ENCODE measurements around the gene CRYBA2.
A peak's percentile ranks its signal among the peaks of the same experiment; 100 is the strongest.

The CRYBA2 gene

DNA sequence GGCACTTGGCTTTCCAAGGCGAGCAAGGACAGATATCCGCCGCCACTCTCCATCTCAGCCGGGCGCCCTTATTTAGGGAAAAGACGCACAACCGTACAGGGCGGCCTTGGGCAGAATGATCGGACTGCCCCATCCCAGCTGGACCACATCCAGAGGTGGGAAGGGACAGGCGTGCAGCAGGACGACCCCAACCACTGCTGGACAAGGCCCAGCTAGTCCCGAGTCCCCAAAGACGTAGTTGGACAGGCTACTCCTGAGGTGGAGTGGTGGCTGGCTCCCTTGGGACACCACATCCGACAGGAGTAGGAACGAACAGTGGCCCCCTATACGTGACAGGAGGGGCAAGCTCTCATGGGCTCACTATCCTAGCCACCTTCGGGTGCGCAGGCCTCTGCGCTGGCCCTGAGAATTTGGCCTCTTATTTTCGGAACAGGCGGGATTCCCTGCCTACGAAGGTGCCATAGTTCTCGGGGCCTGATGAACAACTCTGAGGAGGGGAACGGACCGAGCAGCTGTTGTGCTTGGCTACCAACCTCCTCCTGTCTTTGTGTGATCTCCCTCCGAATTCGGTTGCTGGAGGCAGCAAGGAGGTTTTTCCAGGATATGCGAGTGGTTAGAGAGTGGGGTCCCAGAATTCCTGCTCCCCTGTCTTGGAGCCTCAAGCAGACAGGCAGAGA, 10.5 kb downstream of the CRYBA2 start:
- no peaks in the 10 kb centered on the region for H3K36me3 ChIP-seq (replicated peaks)
- no peak overlapping the region for H3K27ac ChIP-seq
- TF ChIP-seq, protein P1, sequence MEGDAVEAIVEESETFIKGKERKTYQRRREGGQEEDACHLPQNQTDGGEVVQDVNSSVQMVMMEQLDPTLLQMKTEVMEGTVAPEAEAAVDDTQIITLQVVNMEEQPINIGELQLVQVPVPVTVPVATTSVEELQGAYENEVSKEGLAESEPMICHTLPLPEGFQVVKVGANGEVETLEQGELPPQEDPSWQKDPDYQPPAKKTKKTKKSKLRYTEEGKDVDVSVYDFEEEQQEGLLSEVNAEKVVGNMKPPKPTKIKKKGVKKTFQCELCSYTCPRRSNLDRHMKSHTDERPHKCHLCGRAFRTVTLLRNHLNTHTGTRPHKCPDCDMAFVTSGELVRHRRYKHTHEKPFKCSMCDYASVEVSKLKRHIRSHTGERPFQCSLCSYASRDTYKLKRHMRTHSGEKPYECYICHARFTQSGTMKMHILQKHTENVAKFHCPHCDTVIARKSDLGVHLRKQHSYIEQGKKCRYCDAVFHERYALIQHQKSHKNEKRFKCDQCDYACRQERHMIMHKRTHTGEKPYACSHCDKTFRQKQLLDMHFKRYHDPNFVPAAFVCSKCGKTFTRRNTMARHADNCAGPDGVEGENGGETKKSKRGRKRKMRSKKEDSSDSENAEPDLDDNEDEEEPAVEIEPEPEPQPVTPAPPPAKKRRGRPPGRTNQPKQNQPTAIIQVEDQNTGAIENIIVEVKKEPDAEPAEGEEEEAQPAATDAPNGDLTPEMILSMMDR (IDR thresholded peaks at IDR 0.05; ENCODE audit: low read depth, low read length, missing control alignments), result no peak
- peaks cover 71% of the 10 kb centered on the region for H3K27me3 ChIP-seq (replicated peaks)
- DNase-seq, result no peak
- H3K4me3 ChIP-seq (ENCODE audit: low read depth, low read length), result no peak overlapping the region
- in situ Hi-C loops (cut with HindIII; ENCODE audit: low pct_ligation_motif_present, low sequenced_read_pairs), result no loop called here

GRCh38 chr2:218981881-218982585, 11.2 kb downstream of the CRYBA2 start:
- Histone ChIP-seq H3K27ac (no peak overlapping the region), H3K27me3 (replicated peaks) (peaks cover 65% of the 10 kb centered on the region), H3K36me3 (replicated peaks) (no peaks in the 10 kb centered on the region), H3K4me3 (ENCODE audit: low read depth, low read length) (no peak overlapping the region)
- no peak for DNase-seq
- TF ChIP-seq, protein P1 (IDR thresholded peaks at IDR 0.05; ENCODE audit: low read depth, low read length, missing control alignments), result no peak
- in situ Hi-C loops (cut with HindIII; ENCODE audit: low pct_ligation_motif_present, low sequenced_read_pairs), result no loop called here

DNA sequence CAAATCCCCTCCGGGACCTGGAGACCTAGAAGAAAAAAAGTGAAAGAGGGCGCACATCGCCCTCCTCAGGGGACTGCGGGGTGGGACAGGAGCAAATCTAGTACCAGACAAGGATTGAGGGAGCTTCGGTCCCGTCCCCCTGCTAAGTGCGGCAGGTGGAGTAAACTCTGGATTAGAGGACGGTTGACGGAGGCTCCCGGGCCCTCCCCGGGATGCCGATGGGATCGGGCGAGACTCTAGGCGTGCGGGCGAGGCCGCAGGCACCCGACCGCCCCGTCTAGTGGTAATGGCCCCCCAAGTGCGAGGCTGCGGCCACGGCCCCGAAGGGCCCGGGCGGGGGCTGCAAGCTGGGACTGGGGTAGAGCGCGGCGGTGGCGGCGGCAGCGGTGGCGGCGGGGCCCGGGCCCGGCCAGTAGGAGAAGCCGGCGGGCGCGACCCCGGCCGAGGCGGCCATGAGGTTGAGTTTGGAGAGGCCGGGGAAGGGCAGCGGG, 11.8 kb downstream of the CRYBA2 start:
- no peak overlapping the region for H3K4me3 ChIP-seq (ENCODE audit: low read depth, low read length)
- in situ Hi-C loops (cut with HindIII; ENCODE audit: low pct_ligation_motif_present, low sequenced_read_pairs), result no loop called here
- H3K27ac ChIP-seq, result no peak overlapping the region
- no peak for DNase-seq
- no peaks in the 10 kb centered on the region for H3K36me3 ChIP-seq (replicated peaks)
- TF ChIP-seq, protein P1 (IDR thresholded peaks at IDR 0.05; ENCODE audit: low read depth, low read length, missing control alignments), result peak; percentile 13
- H3K27me3 ChIP-seq (replicated peaks), result peaks cover 59% of the 10 kb centered on the region

- peaks cover 55% of the 10 kb centered on the region for H3K27me3 ChIP-seq (replicated peaks)
- no peak overlapping the region for H3K27ac ChIP-seq
- TF ChIP-seq, protein P1 (IDR thresholded peaks at IDR 0.05; ENCODE audit: low read depth, low read length, missing control alignments), result peak; percentile 1
- no peaks in the 10 kb centered on the region for H3K36me3 ChIP-seq (replicated peaks)
- no peak overlapping the region for H3K4me3 ChIP-seq (ENCODE audit: low read depth, low read length)
- DNase-seq, result no peak
- in situ Hi-C loops (cut with HindIII; ENCODE audit: low pct_ligation_motif_present, low sequenced_read_pairs), result no loop called here
Observed at GRCh38 chr2:218980735-218981389, 12.4 kb downstream of the CRYBA2 start.

DNA sequence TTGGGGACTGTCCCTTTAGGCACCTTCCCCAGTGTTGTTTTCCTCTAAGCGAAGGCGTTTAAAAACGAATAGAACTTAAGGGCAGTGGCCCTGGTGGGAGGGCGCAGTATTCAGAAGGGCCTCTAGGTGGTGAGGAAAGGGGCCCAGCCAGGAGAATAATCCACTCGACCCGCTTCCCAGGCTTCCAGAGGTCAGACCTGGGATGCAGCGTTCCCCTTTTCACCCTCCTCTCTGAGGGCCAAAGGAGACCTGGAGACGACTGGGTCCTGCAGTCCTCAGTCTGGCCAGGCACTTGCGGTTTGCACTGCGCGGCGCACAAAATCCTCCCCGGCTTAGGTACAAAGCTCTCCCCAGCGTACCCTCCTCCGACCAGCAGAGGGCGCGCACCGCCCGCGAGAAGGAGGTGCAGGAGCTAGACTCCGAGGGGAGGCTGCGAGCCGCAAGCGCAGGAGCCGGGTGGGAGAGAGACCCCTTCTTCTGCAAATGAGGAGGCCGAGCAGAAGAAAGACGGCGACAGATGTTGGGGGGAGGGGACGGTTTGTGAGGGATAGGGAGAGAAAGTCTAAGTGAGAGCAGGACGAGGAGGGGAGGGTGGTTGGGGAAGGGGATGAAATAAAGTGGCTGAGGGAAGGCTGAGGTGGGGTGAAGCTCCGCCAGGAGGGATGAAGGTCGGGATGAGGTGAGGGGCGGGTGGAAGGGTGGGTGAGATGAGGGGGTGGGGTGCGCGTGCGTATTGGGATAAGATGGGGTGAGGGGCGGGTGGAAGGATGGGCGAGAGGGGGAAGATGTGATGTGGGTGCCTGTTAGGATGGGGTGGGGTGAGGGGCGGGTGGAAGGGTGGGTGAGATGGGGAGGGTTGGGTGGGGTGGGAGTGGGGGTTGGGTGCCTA, 13.1 kb downstream of the CRYBA2 start:
- H3K27me3 ChIP-seq (replicated peaks), result peaks cover 49% of the 10 kb centered on the region
- DNase-seq, result peak; percentile 60
- H3K4me3 ChIP-seq (ENCODE audit: low read depth, low read length), result peak overlapping the region; percentile 27
- in situ Hi-C loops (cut with HindIII; ENCODE audit: low pct_ligation_motif_present, low sequenced_read_pairs), result no loop called here
- TF ChIP-seq, protein P1 (IDR thresholded peaks at IDR 0.05; ENCODE audit: low read depth, low read length, missing control alignments), result peak; percentile 90
- H3K27ac ChIP-seq, result no peak overlapping the region
- H3K36me3 ChIP-seq (replicated peaks), result no peaks in the 10 kb centered on the region
